Measurements from ENCODE around the gene EXOC4.
"Not testable (repeated sequence)": the region's sequence is repeated elsewhere in the genome, so short reads cannot be mapped to it uniquely, and the experiment has no call there.

The EXOC4 gene

DNA sequence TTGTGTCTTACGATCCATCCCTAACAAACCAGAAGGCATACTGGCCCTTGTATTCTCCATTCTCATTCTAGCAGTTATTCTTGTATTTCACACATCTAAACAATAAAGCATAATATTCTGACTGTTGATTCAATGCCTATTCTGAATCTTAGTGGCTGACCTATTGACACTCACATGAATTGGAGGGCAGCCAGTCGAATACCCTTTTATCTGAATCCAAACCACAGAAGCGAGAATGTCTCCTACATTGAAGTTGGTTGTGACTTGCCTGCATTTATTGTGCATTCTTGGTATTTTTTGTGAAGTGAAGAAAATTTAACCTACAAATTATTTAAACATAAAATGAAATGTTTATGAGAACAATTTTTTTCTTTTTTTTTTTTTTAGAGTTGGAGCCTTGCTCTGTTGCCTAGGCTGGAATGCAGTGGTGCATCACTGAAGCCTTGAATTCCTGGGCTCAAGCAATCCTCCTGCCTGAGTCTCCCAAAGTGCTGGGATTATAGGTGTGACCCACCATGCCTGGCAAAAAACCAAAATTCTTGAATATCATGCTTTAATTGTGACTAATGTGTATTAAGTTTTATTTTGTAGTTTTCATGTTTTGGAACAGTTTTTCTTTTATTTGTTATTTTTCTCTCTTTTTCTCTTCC lies 22.7 kb downstream of the EXOC4 start:
- no peak for DNase-seq (ENCODE audit: low read depth)

DNA sequence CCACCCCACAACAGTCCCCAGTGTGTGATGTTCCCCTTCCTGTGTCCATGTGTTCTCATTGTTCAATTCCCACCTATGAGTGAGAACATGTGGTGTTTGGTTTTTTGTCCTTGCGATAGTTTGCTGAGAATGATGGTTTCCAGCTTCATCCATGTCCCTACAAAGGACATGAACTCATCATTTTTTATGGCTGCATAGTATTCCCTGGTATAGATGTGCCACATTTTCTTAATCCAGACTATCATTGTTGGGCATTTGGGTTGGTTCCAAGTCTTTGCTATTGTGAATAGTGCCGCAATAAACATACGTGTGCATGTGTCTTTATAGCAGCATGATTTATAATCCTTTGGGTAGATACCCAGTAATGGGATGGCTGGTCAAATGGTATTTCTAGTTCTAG lies 26.1 kb downstream of the EXOC4 start:
- DNase-seq (ENCODE audit: low read depth), result not testable (repeated sequence)

DNA sequence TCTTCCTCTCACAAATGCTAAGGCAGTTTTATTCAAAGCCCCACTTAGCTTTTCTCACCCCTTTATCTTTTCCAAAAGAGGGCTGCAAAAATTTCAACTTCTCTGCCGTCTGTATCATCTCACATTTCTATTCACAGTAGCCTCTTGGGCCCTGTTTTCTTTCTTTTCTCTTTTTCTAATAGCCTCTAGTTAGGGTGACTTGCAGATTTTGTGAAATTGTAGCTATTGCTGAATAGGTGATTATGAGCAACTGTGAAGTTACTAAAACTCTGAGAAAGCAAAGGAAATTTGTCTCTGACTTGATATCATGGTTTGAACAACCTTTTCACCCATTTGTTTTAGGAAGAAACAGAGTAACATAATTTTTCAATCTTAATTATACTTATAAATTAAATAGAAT lies 29.2 kb downstream of the EXOC4 start:
- DNase-seq (ENCODE audit: low read depth), result no peak

DNA sequence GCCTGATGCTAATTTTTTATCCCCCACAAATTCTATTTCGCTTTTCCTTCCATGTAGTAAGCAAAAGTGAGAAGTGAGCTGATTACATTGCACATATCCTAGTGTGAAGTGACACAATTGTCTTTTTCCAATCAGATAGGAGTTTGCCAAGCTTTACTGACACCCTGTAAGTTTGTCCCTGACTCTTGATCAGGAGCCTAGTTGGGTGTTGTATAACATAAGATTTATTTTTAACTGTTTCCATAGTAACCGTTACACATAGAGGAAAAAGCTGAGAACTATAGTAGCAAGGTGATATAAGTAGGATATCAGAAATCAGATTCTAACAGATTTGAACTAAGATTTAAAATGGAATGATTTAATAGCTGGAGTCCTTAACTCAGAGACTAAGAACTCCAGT lies 31.2 kb downstream of the EXOC4 start:
- no peak for DNase-seq (ENCODE audit: low read depth)

DNA sequence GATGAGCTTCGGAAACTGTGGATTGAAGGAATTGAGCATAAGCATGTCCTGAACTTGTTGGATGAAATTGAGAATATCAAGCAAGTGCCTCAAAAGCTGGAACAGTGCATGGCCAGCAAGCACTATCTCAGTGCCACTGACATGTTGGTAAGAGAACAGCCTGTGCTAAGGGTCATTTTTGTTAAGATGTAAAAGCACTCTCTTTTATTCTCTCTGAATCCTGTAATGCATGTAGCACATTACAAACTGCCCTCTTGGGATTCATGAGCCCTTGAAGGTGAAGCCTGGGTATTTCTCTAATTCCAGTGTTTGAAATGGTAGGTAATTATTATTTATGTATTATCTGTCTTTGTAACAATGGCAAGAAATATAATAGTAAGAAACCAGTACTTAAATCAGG lies 36.1 kb downstream of the EXOC4 start:
- no peak for DNase-seq (ENCODE audit: low read depth)

DNA sequence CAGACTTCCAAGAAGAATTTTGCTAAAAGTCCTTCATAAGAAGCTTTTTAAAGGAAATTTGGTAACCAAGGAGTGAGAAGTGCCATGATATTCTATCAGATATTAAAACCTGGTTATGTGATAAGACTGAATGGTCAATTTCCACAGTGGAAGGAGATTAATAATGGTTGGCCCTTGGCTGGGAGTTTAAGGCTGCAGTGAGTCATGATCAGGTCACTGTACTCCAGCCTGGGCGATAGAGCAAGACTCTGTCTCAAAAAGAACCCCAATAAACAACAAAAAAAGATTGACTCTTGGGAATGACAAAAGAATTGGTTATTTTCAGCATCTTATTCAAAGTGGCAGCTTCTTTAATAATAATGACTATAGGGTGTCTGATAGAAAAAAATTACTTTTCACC lies 37.2 kb downstream of the EXOC4 start:
- no peak for DNase-seq (ENCODE audit: low read depth)

DNA sequence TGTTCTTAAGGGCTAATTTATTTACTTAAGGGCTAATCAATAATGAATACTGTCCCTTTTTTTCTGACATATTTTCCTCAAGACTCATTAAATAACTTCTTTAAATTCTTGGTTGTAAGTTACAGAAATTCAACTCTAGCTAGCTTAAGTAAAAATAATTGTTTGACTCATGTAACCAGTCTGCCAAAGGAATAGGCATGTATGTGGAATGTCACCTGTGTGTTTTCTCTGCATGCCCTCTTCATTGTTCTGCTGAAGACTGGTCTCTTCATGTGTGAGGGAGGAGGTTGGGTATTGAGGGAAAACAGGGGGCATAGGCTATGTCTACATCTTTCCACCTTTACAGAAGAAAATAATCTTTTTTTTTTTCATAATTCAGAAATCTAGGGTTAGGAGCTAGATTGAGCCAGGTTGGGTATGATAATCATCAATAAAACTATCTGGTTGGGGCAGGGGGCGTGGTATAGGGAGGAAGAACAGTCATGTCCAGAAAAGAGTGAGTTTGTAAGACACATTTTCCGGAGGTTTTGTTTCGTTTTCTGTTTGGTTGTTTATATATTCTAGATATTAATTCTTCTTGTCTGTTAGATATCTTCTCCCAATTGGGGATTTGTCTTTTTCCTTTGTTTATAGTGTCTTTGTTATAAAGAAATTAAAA lies 37.9 kb downstream of the EXOC4 start:
- DNase-seq (ENCODE audit: low read depth), result no peak

DNA sequence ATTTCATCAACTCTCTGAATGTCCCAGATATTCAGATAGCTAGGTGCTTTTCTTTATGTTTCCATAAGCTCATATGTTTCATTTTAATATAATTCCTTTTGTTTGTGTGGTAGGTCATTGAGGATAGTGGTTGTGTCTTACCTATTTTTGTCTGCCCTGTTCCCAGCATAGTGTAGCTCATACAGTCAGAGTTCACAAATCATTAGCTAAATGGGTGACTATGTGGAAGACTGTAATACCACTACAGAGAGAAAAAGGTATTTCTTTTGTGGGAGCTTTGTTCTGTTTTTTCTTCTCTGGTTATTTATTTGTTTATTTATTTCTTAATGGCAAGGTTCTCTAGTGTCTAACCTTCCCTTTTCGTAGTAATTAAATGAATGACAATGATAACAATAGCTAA lies 39.8 kb downstream of the EXOC4 start:
- no peak for DNase-seq (ENCODE audit: low read depth)

DNA sequence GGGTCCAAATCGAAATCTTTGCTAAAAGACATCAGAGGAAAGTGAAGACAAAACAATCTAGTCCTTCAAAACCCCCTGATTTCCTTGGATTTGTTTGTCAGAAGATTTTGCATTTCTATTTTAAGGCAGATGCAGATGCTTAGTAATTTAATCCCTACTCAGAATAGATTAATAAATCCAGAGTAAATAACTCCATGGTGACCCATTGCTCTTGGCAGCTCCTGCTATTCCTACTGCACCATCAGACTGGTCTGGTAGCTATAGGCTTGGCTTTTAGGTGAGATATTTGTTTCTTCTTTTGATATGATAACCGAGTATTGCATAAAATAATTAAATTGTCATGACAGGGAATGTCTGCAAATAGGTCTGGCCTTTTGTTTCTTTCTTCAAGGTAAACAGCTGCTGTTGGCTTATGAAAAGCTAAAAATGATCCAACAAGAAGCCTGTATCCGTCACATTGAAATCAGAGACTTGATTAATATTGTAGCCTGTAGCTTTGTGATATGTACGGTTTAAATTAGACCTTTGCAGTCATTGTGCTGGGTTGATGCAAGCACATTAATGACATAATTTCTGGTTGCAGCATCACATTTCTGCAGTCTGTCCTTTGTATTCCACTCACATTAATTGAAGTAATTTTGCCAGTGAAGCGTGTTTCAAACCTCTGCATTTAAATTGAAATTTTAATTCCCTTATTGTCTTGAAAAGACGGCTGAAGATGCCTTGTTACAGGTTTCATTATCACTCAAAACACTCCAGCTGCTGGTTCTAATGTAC lies 40.7 kb downstream of the EXOC4 start:
- no peak for DNase-seq (ENCODE audit: low read depth)

DNA sequence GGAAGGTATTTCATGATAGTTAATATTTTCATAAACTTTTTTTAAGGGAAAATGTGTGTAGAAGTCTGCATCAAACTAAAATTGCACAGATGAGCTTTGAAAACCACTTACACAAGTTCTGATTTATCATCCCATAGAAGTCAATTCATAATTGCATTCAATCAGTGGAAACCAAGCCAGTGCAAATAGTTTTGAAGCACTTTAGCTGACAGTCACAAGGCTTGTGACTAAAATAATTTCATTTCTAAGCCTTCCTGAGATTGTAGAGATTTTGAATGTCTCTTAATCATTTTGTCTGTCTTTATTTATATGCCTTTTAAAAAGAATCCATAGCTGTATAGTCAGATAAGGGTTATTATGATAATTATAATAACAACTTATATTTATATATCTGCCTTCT lies 41.4 kb downstream of the EXOC4 start:
- DNase-seq (ENCODE audit: low read depth), result no peak

DNA sequence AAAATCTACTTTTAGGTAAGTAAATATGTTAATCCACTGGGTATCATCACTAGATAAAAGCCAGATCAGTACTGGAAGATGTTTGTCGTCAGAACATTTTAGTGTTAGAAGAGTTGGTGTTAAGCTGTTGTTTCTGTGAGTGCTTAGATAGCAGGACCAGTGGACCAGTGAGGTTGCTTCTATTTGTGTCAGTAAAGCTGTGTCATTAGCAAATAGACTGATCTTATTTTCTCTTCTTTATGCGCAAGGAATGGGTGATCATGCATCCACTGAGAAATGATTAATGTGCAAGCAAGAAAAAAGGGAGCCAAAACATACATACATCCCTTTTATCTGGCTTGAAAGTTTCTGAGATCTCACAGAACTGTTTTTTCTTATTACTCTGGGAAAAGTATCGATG lies 42.6 kb downstream of the EXOC4 start:
- DNase-seq (ENCODE audit: low read depth), result no peak

DNA sequence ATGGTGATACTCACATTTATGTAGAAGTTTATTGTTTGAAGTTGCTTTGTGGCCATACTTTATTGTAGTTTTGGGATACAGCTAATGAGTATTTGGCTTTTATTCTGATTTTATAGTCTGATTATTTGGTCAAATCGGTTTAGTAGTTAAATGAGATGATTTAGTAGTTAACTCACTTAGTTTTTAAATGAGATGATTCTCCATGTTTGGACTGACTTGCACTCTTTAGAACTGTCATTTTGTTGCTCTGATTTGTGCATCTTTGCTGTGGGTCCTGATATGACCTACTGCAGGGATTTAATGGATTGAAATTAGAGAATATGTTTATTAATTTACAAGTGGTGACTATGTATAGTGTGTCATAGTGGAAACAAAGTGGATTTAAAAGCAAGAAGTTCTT lies 44.2 kb downstream of the EXOC4 start:
- no peak for DNase-seq (ENCODE audit: low read depth)

DNA sequence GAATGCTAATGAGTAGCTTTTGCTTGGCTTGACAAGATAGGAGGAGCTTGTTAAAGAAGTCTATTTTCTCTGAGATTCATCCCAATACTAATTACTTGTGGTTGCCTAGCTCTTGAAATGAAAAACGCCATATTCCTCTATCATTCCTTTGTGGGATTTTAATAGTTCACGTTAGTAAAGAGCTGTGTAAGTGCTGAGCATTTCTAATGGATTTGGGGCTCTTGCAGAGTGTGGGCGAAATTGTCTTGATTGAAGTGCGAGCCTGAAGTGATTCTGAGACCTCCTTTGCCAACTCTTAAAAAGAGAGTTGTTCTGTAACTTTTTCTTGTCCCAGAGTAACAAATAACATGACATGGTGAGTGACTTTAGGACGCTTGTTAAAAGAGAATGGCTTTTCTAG lies 45.2 kb downstream of the EXOC4 start:
- no peak for DNase-seq (ENCODE audit: low read depth)

DNA sequence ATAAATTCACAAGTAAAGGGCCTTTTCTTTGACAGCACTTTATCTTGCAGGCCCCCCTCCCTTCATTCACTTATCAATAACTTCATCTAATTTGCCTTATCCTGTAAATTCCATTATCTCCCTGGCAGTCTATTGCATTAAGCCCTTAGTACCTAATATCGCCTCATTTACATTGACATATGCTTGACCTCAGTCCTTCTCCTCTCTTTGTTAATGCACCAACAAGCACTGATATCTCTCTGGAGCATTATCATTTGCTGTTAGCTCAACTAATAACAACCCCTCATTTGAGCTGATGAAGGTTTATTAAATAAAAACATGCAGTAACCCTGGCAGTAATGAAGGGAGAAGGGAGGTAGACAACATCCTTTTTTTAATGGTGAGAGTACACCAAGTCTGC lies 46.8 kb downstream of the EXOC4 start:
- no peak for DNase-seq (ENCODE audit: low read depth)

DNA sequence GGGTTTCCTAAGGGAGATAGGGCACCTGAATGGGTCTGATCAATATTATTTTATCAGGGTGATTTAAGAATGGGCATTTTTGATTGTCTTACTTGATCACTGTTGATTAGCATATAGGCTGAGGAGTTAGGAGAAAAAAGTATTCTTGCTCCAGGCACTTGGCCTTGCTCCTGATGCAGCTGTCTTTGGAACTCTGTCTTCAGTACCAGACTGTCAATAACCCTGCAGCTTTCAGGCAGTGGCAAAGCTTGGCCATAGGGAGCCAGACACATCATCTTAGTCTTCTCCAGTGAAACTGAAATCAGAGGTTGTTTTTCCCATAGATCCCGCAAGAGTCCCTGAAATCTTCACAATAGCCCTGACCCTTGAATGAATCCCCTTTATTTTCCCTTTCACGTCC lies 47.2 kb downstream of the EXOC4 start:
- DNase-seq (ENCODE audit: low read depth), result no peak

DNA sequence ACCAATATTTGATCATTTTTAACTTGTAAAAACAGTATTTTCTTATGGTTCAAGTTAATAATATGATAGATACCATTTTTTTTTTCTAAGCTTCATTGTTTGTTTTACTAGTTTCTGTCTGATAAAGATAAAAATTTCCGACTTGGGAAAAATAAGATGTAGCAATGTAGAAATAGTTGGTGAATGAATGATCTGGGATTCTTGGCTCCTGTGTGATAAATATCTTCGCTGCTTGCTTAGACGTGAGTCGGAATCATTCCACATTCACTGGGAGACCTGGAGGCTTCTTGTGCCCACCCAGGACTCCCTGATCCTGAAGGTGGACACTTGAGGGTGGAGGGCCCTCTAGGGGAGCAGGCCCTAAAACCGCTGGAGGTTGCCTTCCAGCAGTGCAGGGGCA lies 47.9 kb downstream of the EXOC4 start:
- DNase-seq (ENCODE audit: low read depth), result no peak

DNA sequence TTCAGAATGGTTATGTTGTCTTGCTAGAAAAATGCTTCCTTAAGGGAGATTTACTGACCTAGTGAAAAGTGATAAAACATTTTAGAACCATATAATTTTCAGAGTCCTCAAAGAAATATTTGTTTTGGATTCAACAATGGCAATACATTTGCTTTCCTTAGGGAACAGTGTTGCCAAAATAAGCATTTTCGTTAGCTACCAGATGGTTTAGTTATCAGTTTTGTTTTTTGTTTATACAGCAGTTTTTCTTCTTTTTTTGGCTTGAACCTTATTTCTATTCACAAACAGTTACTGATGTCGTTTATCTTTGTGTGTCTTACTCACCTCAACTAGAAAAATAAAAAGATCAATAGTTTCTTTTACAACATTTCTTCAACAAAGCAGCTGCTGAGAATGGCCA lies 48.6 kb downstream of the EXOC4 start:
- DNase-seq (ENCODE audit: low read depth), result no peak

DNA sequence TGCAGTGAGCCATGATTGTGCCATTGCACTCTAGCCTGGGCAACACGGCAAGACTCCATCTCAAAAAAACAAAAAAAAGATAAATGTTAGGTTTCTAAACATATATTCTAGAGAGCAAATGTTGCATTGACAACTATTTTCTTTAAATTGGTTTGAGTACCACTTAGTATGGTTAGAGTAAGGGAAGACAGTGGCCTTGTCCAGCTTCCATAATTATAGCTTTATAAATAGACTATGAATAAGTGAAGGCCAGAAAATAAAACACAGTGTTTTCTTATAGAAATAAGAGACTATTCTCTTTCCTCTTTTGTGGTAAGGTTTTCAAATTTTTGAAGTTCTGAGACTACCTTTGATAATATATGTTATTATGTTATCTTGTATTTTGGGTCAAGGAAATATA lies 50.5 kb downstream of the EXOC4 start:
- DNase-seq (ENCODE audit: low read depth), result no peak

DNA sequence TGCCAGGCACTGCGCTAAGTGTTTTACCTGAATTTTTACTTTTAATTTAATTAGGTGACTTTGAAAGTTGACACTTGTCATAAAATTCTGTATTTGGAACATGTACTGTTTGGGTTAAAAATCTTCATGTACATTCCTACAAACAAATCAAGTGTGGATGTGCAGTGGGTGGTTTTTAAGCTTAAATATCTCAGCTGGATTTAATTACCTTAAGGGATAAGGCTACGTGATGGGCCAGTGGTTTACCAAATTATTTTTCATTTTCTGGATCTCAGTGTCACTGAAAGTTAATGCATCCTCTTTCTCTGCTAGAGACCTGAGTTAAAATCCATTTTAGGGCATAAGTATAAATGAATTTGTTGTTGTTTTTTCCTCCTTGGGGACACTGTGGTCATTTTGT lies 51.1 kb downstream of the EXOC4 start:
- DNase-seq (ENCODE audit: low read depth), result no peak

DNA sequence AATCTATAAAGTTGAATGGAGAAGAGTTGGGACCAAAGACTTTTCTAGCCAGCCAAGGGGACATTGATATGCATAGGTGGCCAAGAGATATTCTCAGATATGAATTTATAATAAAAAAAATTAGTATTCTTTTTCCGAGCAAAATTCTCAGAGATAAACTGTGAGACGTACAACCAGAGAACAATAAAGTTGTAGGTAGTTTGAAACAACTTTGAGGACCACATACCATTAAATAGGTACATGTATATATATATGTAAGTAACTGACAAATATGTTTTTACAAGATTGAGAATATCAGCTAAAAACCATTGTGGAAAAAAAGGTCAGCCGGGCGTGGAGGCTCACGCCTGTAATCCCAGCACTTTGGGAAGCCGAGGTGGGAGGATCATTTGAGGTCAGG lies 56.5 kb downstream of the EXOC4 start:
- no peak for DNase-seq (ENCODE audit: low read depth)

DNA sequence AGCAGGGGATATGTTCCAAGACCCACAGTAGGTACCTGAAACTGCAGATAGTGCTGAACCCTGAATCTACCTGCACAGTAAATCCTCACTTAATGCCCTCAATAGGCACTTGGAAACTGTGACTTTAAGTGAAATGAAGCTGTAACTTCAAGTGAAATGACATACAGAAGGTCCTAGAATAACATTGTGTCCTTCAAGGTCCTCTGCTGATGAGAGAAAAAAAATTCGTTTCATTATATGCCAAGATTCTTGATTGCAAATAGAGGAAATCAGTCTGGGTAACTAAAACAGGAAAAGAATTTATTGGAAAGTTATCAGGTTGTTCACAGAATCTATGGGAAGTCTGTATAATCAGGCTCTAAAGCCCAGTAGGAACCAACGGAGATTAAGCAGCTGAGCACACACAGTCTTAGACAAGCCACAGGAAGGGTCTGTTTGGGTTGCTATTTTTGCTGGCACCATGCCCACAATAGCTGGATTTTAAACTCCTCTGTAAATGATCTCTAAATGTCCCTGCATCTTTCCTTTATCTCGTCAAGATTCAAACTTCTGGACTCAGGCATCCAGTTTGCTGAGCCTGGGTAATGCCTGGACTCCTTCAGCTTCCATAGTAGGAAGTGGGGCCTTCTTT lies 57.5 kb downstream of the EXOC4 start:
- no peak for DNase-seq (ENCODE audit: low read depth)

DNA sequence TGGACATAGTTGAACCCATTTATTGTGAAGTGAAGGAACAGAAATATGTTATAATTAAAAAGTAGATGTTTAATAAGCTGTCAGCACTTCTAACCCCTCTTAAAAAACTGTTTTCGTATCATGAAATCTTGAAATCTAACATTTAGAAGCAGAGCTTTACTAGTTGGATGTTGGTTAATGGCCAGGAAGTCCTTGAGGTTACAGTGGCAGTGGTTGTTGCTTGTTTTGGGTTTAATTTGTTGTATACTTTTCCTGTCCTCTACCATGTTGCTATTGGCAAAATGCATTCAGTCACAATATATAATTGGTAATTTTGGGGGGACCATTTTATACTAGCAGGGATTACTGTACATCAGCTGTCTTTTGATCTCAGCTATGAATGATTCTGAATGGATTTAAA lies 60.7 kb downstream of the EXOC4 start:
- no peak for DNase-seq (ENCODE audit: low read depth)

DNA sequence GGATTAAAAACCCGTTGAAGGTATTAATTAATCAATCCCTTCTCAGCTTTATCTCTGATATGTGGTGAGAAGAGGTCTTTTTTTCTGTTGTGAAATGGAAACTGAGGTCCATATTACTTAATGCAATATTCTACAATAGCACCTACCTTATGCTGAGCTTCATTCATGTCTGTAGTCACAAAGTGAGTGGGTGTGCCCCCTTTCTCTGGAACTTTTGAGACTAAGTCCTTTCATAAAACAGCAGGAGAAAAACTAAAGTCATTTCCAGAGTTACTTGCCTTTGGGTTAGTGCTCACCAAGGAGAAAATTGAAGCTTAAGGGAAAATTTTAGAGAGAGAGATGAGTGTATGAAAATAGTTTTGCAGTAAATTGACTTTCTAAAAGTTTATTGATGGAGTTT lies 61.2 kb downstream of the EXOC4 start:
- no peak for DNase-seq (ENCODE audit: low read depth)

All from CMK (cell line).